Measurements from ENCODE around the gene RAPGEF4. TPM values are rescaled to one million over a fixed set of nuclear protein-coding genes. Genes with fewer than 3 reads are reported as not detected.

The RAPGEF4 gene
- total and polyA plus RNA-seq, 2 of the 13 experiments (the other 11 are each of a cell fraction or from before 2014, with no cell fraction given), result 0.78 to 0.91 TPM

- BruUV-seq (replicated peaks), result no TSS peak
- 0 out of 2 replicates have a peak, but pooled peaks cover 9% of the 10 kb centered on the region for H3K4me1 ChIP-seq (ENCODE audit: insufficient read depth, low read length)
- no peak overlapping the region for H2AFZ ChIP-seq (ENCODE audit: low read length)
- intact Hi-C loops (cut with micrococcal nuclease; ENCODE audit: unreplicated experiment) (no loop called here), in situ Hi-C loops (cut with HindIII; ENCODE audit: extremely low pct_ligation_motif_present, low pct_unique_long_range_greater_than_20kb) (no loop called here)
- H3K4me2 ChIP-seq (ENCODE audit: low read depth, low read length), result no peak overlapping the region
- no peak for ATAC-seq
- TF ChIP-seq TCF7L2 (IDR thresholded peaks at IDR 0.05; ENCODE audit: low read depth, low read length) (no peak), ZNF234 (CRISPR knock-in tag; conservative IDR thresholded peaks at IDR 0.05) (no peak), SOX5 (CRISPR knock-in tag; IDR thresholded peaks at IDR 0.05; ENCODE audit: borderline replicate concordance) (no peak), ZNF713 (CRISPR knock-in tag; IDR thresholded peaks at IDR 0.05) (no peak), HBP1 (CRISPR knock-in tag; IDR thresholded peaks at IDR 0.05; ENCODE audit: low read depth) (no peak), RERE (CRISPR knock-in tag; IDR thresholded peaks at IDR 0.05; ENCODE audit: low read depth) (no peak), ZFP90 (CRISPR knock-in tag; IDR thresholded peaks at IDR 0.05; ENCODE audit: borderline replicate concordance) (no peak)
- DNase-seq (ENCODE audit: low spot score), result no peak
- no peak for FAIRE-seq
- H3K9ac ChIP-seq (ENCODE audit: insufficient read depth, low read depth, low read length), result no peak overlapping the region
- H4K20me1 ChIP-seq (ENCODE audit: insufficient read depth, low read length), result no peaks in the 10 kb centered on the region
- H3K27ac ChIP-seq (ENCODE audit: extremely low read length, insufficient read depth, low read length), result no peak overlapping the region
- ChIA-PET POLR2A (no interaction called here), CTCF (ENCODE audit: low intra/inter-chr PET ratio, low total read pairs) (no interaction called here)
- H3K79me2 ChIP-seq (ENCODE audit: insufficient read depth, low read length), result no peaks in the 10 kb centered on the region
- H3K9me3 ChIP-seq (ENCODE audit: low read length), result no peaks in the 10 kb centered on the region
- no peaks in the 10 kb centered on the region for H3K36me3 ChIP-seq (replicated peaks in 1 of 2; ENCODE audit: control insufficient read depth in 1 of 2, insufficient read depth in 2 of 2, low read length in 2 of 2)
- no peak overlapping the region for H3K4me3 ChIP-seq (replicated peaks in 1 of 3; ENCODE audit: insufficient read depth in 1 of 3, low read depth in 2 of 3, low read length in 3 of 3)
- no peaks in the 10 kb centered on the region for H3K27me3 ChIP-seq (ENCODE audit: control insufficient read depth in 1 of 2, insufficient read depth in 2 of 2, low read length in 2 of 2)
Observed at GRCh38 chr2:172949522-172949921, 213.9 kb downstream of the RAPGEF4 start.

All from HepG2 (cell line).